Spleen (tissue), 7 donors: Measurements from ENCODE around the gene PPP5C.

Source experiments
- CTCF ChIP-seq, 11 experiments: fragments of 200-600 bp in 7 of 11; fragments of 450-650 bp in 4 of 11; sonication (generic) in 4 of 11; IDR thresholded peaks in 8 of 11; conservative IDR thresholded peaks in 3 of 11; 1 replicate in 7 of 11; 2 replicates in 4 of 11; pipeline versions ENCODE4 v1.4.0 to v1.8.0; 2016 to 2021; ENCODE audit warnings: antibody characterized with exemption in 11 of 11, inconsistent platforms in 4 of 11, mild to moderate bottlenecking in 1 of 11
- POLR2A ChIP-seq, 3 donors: fragments of 450-650 bp; IDR thresholded peaks; one replicate each; pipeline ENCODE4 v1.5.1; 2017; ENCODE audit warnings: antibody characterized with exemption in 3 of 3, mild to moderate bottlenecking in 1 of 3
- donor health status: DM: no; HTN: no; CAD: no; lungs with moderate emphysema.
- donor health status: DM: no; HTN: no; CAD: no.
- donor health status: DM: no; HTN: no; CAD: no.

GRCh38 chr19:46349311-46349993 is 2.6 kb downstream of the PPP5C start:
- no peak for TF ChIP-seq POLR2A (IDR thresholded peaks at IDR 0.05)
- TF ChIP-seq CTCF (IDR thresholded peaks at IDR 0.05 in 8 of 11, conservative IDR thresholded peaks at IDR 0.05 in 3 of 11) = no peak
